Pulmonary artery endothelial cell (primary cell): Measurements from ENCODE around the gene MAD1L1. TPM values are rescaled to one million over a fixed set of nuclear protein-coding genes. Genes with fewer than 3 reads are reported as not detected.

ENCODE experiments used
- DNase-seq: peaks from one replicate; pipeline ENCODE4 v3.0.0-alpha.2; 2011; ENCODE audit warnings: low read depth, low spot score
- total RNA-seq: library from RNA; depleted of rRNA; stranded (reverse); fragments of >200 nt; gene quantifications from 2 replicates; pipeline ENCODE4 v1.2.3, GENCODE V29; 2014

The MAD1L1 gene
- total RNA-seq, 1 donor from 2014 or later, result 53.2 TPM

DNA sequence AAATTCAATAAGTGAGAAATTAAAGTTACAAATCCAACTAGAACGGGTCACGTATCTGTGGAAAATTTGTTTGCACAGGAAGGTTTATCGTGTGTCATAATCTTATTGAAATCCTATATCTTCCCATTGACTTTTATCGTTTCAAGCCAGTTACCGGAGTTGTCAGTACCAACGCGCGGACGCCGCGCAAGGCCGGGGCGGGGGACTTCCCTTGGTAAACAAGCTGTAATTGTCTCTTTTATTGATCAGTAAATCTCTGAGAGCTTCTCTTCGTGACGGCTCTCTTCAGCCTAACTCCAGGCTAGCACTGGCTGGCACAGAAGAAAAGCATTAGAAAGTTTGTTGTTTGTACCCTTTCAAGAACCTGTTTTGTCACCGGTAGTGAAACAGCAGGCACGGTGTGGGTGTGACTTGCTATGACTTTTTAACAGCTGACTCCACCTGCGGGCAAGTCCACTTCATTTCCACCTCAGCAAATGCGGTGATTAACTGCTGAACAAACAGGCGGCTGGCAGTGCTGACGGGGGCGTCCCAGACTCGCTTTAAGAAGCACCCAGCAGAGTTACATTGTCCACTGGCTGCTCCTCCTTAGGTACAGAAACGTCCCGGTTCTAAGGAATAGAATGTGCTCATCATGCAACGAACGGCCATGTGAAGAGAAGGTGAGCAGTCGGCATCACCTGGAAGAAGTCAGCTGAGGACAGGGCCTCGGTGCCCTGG lies 215.8 kb downstream of the MAD1L1 start:
- DNase-seq, result no peak

DNA sequence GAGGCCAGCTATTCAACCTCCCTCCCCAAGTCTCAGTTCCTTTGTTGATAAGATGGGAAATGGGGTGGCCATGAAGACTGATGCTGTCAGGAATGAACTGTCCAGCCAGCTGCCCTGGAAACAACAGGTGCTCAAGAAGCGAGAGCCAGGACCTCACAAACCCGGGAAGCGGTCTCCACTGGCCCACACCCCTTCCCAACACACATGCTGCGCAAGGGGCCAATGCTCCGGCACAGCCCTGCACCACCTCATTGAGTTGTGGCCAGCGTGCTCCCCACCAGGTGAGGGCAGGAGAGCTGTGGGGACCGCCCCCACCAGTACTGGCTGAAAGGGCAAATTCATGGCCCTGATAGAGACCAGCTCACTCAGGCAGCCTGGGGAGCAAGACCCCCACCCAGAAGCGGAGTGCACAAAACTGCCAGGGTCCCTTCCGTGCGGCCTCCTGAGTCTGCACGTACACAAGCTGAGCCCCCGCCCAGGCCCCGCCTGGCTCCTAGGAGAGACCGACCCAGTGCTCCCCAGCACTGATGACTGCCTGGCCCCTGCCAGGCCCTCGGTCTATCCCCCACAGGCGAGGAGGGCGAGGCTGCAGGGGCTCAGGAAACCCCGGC lies 216.6 kb downstream of the MAD1L1 start:
- no peak for DNase-seq

DNA sequence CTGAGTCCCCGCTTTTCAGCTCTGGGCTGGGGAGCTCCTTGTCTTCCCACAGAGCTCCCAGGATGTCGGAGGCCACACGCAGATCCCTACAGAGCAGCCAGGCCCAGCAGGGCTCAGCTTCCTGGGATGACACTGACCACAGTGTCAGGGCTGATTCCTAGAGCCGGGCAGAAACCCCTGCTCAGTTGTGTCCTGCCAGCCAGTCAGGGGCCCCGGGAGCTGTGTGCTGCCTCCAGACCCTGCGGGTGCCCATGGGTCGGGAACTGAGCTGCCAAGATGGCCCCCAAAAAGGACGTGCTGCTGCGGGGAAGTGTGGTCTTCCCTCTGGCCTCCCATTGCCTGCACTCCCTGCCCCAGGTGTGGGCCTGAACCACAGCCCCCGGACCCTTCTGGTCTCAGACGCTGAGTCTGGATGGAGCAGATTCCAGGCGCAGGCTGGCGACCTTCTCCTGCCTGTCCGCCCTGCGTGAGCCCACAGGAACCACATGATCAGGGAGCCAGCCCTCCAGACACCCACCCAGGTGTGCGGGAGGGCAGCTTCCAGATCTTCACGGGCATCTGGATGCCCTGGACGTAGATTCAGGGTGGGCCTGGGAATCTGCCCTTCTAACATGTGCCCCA lies 217.4 kb downstream of the MAD1L1 start:
- no peak for DNase-seq

DNA sequence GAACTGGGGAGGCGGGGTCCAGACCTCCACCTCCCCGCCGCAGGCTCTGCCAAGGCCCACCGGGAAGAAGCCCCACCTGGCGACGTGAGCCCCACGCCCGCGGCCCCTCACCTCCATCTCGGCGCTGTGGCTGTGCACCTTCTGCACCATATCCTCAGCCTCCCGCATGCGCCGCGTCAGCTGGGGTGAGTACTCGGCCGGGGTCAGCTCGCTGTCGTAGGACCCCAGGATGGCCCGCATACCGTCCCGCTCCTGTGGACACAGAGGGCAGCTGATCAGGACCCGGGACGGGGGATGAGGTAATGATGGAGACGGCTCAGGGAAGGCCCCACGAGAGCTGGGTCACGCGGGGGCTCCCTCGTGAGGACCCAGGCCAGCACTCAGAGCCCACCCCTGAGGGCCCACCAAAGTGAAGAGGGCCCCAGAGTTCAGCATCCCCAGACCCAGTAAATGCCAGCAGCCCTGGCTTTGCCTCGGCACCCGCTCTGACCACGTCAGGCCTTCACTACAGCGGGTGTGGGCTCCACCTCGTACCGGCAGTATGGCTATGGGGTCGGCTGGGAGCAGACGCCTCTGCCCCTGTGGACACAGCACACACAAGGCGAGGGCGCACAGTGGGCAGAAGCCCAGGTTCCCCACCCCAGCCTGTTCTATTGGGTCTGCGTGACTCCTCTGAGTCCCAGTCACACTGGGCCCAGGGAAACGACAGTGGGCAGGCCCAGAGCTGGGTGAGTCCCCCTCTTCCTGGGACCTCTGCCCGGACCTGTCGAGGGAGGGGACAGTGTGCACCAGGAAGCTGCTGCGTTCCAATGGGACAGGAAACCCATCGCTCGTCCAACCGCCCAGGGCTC lies 218.1 kb downstream of the MAD1L1 start:
- DNase-seq, result no peak

DNA sequence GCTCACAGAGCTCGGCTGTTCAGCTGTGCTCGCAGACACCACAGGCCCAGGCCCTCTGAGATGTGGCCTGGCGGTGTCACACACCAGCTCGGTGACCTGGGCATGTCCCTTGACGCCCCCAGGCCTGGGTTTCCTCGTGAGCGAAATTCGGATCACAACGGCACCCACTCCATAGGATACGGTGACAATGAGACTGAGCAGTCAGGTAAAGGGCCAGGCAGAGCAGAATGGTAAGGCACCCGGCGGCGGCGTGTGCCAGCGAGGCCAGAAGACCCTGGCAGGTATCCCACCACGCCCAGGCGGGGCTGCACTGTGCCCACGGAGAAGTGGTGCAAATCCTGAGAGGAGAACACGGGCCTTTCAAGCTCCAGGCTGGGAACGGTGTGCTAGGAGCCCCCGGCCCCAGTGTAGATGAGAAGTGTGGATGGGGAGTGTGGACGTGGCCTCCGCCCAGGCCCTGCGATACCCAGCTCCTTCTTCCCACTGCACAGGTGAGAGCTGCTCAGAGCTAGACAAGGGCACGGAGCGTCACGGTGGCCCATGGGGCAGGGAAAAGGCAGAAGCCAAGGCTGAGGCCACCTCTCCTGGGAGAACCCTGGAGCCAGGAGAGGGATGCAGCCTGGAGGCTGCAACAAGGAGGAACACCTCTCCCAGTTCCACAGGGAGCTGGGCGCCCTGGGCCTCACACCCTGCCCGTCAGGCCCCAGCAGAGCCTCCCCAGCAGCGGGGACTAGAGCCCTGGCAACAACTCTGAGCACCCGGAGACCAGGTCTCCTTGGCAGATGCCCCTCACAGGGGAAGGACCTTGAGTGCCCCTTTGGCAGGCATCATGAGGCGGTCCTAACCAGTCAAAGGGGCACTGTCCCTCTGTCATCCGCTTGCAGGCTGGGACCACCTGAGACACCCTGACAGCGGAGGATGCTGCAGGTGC lies 219.1 kb downstream of the MAD1L1 start:
- no peak for DNase-seq

DNA sequence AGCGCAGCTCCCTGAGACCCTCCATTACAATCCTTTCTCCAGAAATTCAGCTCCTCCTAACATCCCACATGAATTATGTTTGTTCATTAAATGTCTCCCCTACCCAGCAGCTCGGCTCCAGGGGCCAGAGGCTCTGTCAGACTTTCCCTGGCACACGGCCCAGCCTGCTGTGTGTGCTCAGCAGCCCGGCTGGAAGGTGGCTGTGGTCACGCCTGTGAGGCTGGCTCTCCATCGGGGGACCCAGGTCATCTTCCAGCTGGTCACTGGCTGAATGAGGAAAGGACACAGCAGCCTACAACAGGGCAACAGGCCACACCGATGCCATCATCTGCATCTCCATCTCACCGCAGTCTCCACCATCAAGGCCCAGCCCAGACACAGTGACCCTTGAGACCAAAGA lies 219.8 kb downstream of the MAD1L1 start:
- no peak for DNase-seq

DNA sequence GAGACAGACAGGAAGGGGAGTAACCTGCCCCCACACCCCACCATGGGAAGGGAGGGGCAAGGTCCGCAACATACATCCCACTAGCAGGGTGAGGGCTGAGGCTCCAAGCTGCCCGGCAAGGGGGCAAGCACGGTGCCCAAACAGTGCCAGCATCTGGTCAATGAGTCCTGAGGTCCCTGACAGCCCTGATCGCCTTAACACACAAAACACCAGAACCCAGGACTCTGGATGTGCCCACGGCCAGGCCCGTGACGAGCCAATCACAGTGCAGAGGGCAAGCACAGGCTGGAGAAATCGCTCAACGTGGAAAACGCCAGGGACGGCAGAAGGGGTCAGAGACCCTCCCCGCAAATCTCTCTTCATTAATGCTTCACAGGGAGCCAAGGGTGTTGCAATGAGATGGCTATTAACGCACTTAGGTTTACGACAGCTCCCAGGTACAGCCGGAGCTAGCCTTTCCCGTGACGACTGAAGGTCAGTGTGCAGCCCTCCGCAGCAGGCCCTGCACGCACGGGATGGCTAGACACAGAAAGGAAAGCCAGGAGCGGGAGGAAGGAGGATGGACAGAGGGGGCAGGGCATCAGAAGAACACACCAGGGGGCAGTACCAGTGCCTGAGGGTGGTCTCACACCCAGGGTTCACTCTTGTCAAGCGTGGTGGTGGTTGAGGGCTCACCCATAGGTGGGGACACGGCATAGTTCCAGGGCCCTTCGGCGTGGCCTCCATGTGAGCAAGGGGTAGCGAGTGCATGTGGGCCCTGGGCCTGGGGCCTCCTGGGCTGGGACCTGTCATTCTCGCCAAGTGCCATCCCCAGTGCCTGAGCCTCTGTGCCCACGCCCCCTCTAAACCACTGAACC lies 220.5 kb downstream of the MAD1L1 start:
- DNase-seq, result no peak

DNA sequence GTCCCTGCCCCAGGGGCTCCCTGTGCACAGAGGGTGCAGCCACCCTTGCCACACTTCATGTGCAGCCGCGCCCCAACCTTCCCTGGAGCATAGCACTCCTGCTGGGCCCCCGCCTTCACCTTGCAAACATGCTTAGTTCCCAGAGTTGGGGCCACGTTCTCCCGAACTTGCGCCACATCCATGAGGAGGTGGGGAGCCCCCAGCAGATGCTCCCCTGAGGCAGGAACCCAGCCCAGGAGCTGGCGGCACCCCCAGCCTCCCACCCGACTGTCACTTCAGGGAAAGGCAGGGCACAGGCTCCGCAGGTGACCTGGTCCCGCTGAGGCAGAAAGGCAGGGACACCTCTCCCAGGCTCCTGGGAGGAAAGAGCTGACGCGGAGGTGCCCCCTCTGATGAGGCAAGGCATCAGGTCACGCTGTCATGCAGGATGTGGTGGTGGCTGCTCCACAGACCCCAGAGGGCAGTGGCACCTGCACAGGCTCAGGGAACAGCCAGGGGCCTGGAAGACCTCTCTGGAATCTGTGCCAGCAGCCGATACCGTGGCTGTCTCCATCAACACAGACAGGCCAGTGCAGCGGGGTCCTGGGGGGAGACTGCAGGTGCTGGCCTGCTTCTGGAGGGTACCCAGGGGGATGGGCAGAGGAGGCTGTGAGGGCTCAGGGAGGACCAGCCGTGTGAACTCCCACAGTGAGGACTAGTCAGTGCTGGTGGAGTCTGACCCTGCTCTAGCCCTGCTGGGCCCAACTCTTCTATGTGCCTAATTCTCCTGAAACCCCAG lies 221.3 kb downstream of the MAD1L1 start:
- DNase-seq, result no peak

DNA sequence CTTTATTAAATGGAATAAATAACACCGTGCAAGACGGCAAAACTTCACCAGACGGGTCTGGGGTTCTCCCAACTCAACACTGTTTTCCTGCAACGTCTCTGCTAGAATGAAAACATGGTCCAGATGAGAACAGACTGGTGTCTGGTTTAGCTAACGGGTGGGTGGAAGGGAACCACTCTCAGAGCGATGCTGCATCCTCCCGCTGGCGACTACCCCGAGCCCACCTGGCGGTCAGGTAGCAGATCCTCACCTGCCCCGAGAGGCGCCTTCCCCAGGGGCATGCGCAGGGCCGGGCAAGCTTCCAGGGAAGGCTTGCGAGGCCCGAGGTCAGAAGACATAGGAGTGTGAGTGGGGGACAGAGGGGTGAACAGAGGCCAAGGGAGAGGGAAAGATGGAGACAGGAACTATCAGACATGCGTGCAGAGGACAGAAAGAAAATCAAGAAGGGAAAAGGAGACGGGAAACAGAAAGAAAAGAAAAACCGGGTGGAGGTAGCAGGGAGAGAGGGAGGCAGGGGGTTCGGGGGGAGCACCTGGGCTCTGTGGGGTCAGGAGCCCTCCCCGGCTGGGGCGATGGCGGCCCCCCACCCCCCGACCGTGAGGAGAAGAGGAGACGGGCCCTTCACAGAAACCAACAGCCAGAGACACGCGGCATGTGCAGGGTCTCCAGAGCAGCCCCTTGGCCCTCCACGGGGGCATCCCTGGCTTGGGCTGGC lies 222.0 kb downstream of the MAD1L1 start:
- no peak for DNase-seq

DNA sequence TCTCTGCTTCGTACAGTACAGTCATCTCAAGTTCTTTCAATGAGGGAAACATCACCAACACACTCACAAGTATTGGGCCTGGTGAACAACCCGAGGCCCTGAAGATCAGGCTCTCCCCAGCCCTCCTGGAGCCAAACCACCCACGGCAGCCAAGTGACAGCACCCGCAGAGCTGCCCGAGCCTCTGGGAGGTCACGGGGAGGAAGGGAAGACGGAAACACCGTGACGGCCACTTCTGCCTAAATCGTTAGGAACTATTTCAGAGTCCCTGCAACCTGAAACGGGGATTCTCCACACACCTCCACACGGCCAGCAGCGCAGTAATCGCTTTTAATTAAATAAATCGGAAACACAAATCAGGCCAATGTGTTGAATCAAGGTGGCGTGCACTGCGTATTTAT lies 222.6 kb downstream of the MAD1L1 start:
- no peak for DNase-seq

DNA sequence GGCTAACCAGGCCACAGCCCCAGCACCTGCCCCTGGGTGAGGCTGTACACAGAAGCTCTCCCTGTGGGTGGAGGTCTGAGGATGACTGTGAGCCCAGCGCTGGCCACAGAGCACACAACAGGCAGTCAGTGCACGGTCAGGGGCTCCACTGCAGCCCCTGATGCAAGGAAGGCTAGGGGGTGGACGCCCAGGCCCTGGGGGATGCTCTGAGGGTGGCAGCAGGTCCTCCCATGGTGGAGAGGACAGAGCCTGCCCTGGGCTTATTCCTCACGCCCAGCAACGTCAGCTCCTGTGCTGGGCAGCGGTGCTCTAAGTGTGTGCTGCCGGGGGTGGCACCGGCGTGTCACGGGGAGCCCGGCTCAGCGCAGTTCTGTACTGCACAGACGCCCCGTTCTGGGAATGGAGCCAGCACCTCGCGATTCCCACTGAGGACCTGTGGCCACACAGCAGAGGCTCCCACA lies 223.2 kb downstream of the MAD1L1 start:
- DNase-seq, result no peak

DNA sequence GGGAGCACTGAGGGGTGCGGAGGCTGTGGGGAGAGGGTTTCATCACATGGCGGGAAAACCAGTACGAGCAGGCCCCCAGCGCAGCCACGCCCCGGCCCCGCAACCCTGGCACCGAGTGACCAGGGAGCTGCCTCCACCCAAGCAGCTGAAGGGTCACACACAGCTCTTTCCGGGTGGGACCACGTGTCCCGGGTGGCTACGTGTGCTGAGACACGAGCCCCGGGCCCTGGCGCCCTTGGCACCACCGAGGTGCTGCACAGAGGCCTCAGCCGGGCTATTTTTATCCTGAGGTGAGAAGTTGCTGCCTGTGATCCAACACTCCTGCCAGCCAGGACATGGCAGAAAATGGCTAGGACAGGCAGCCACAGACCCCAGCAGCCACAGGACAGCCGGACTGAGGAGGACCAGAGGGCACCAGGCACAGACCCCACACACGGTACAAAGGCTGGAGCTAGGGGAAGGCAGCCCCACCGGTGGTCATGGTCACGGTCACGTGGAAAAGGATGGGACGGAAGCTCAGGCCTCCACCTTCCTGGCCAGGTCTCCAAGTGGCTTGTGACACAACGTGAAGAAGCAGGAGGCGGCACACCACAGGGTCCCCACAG lies 223.7 kb downstream of the MAD1L1 start:
- no peak for DNase-seq

DNA sequence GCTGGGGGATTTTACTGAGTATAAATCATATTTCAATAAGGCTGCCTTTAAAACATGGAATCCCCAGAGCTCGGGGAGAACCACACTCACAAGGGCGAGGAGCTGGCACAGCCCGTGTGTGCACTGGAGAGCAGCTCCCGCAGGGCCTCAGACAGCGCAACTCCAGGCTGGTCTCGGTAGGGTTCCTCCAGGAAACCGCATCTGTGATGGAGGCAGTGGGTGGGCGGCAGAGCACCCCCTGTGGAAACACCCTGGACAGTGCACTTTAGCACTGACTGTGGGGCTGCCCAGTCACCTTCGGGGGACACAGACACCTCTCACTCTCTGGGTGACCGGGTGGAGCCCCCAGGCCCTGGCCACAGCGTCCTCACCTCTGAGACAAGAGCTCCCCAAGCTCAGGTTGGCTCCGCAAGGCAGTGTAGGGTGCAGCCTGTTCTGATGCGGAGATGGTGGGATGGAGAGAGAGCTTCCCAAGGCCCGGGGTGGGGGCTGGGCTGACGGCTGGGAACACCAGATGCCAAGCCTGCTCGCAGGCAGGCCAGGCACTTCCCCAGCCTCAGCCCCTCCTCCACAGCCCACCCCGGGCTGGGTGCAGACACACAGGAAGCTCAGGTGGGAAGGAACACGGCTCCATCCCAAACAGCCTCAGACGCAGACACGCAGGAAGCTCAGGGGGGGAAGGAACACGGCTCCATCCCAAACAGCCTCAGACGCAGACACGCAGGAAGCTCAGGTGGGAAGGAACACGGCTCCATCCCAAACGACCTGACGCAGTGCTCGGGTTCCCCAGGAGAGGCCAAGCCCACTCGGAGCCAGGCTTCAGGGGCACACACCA lies 224.4 kb downstream of the MAD1L1 start:
- no peak for DNase-seq

DNA sequence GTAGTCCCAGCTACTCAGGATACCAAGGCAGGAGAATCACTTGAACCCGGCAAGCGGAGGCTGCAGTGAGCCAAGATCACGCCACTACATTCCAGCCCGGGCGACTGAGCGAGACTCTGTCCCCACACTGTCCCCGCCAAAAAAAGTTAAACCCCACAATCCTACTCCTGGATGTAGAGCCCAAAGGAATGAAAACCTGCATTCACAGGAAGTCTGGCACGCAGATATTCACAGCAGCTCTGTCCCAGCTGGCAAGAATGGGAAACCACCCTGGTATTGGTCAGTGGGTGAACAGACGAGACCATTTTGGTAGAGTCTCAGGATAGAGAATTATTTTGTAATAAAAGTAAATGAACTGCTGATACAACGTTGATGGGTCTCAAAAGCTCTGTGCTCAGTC lies 225.2 kb downstream of the MAD1L1 start:
- DNase-seq, result no peak

DNA sequence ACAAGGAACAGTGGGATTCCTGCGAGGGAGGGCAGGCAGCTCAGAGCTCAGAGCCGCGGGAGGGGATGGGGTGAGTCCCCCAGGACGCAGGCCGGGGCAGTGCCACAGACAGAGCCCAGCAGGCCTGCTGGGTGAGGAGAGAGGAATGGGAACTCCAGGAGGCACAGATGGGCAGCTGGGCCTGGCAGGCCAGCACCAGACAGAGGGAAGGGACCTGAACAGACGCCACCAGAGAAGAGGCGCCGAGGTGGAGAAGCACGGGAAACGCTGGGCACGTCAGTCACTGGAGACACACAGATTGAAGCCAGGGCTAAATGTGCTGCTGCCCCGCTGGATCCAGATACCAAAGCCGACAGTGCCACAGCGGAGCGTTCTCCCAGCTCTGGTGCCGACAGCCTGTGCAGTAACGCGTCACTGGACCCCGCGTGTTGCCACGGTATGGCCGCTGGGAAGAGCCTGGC lies 225.8 kb downstream of the MAD1L1 start:
- DNase-seq, result no peak

DNA sequence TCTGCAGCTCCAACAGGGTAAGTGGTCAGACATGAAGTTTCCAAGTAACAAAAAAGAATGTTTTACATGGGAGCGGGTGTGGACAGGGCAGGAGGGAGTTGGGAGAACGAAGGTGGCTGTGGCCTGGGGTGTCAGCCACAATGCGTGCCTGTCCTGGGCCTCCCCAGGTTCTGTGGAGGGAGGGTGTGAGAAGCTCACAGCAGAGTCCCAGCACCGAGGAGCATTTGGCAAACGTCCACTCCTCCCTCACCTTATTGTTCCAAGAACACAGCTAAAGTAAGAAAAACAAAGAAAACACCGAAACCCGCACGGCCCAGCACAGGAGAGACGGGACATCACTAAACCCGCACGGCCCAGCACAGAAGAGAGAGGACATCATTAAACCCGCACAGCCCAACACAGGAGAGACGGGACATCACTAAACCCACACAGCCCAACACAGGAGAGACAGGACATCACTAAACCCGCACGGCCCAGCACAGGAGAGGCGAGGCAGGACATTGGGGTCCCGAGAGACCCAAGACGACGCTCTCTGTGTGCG lies 226.4 kb downstream of the MAD1L1 start:
- no peak for DNase-seq

DNA sequence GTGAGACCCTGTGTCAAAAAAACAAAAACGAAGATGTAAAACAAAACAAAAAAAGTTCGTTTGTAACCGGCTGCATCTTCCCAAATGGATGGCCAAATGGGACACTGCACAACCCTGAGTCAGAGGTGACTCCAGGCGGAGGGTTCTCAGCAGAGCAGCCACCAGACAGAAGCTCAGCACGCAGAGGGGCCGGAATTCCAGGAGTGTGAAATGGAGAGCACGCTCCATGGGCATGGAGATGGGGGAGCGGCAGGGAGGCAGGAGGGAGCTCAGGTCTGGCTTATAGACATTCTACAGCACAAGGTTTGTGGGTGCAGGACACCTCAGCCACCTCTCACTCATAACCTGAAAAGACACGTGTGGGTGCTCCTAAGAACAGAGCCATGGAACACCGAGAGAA lies 227.0 kb downstream of the MAD1L1 start:
- no peak for DNase-seq
